Hepatocyte (in vitro differentiated cells): ENCODE measurements around the gene HTR3D.

Source experiments
- EZH2 ChIP-seq: fragments of 200-600 bp; sonication (generic); IDR thresholded peaks from 2 replicates; pipeline ENCODE4 v1.6.1; 2016; ENCODE audit warnings: antibody characterized with exemption, mild to moderate bottlenecking, borderline replicate concordance
- EZH2phosphoT487 ChIP-seq: fragments of 200-600 bp; sonication (generic); IDR thresholded peaks from one replicate; pipeline ENCODE4 v1.6.1; 2018; ENCODE audit warnings: antibody characterized with exemption, mild to moderate bottlenecking, low read depth, moderate library complexity; ENCODE audit not compliant: unreplicated experiment, severe bottlenecking
- TF ChIP-seq, protein P1 (sequence below): fragments of 200-600 bp; sonication (generic); IDR thresholded peaks from 2 replicates; pipeline ENCODE4 v1.5.1; 2016; ENCODE audit warnings: antibody characterized with exemption, mild to moderate bottlenecking; ENCODE audit not compliant: poor library complexity

DNA sequence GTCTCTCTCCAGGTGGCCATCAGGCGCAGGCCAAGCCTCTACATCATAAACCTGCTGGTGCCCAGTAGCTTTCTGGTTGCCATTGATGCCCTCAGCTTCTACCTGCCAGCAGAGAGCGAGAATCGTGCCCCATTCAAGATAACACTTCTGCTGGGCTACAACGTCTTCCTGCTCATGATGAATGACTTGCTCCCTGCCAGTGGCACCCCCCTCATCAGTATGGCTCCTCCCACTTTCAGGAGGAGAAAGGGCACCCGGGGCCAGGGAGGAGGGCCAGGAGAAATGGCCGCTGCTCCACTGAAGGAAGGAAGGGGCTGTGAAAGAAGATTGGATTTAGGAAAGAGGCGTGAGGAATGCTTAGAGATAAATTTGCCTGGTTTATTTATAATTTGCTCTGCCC lies 27.9 kb downstream of the HTR3D start:
- TF ChIP-seq EZH2 (no peak), EZH2phosphoT487 (no peak)
- TF ChIP-seq, protein P1, sequence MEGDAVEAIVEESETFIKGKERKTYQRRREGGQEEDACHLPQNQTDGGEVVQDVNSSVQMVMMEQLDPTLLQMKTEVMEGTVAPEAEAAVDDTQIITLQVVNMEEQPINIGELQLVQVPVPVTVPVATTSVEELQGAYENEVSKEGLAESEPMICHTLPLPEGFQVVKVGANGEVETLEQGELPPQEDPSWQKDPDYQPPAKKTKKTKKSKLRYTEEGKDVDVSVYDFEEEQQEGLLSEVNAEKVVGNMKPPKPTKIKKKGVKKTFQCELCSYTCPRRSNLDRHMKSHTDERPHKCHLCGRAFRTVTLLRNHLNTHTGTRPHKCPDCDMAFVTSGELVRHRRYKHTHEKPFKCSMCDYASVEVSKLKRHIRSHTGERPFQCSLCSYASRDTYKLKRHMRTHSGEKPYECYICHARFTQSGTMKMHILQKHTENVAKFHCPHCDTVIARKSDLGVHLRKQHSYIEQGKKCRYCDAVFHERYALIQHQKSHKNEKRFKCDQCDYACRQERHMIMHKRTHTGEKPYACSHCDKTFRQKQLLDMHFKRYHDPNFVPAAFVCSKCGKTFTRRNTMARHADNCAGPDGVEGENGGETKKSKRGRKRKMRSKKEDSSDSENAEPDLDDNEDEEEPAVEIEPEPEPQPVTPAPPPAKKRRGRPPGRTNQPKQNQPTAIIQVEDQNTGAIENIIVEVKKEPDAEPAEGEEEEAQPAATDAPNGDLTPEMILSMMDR = no peak
